DOHH2 (cell line): Measurements from ENCODE around the gene C11orf91.

Experiments used
- H3F3A ChIP-seq: fragments of 200-600 bp; sonication (generic), shearing (Covaris generic); 2 replicates; pipeline ENCODE4 v1.6.0; 2016; ENCODE audit warnings: antibody characterized with exemption, mild to moderate bottlenecking; ENCODE audit not compliant: control insufficient read depth, insufficient read depth
- H3K27ac ChIP-seq: fragments of 200-600 bp; sonication (generic); 2 replicates; pipeline ENCODE4 v1.5.1; 2014; ENCODE audit warnings: low read depth, mild to moderate bottlenecking, low read length, moderate library complexity
- H3K27me3 ChIP-seq: fragments of 200-600 bp; sonication (generic); 2 replicates; pipeline ENCODE4 v1.6.1; 2014; ENCODE audit warnings: mild to moderate bottlenecking, low read length, mixed read lengths; ENCODE audit not compliant: control insufficient read depth
- H3K36me3 ChIP-seq: fragments of 200-600 bp; sonication (generic); 2 replicates; pipeline ENCODE4 v1.6.1; 2014; ENCODE audit warnings: mild to moderate bottlenecking, low read length, moderate library complexity, mixed read lengths; ENCODE audit not compliant: control insufficient read depth
- H3K4me1 ChIP-seq: fragments of 200-600 bp; sonication (generic); 2 replicates; pipeline ENCODE4 v1.6.1; 2014; ENCODE audit warnings: mild to moderate bottlenecking, low read length, mixed read lengths; ENCODE audit not compliant: control insufficient read depth
- H3K4me2 ChIP-seq: fragments of 200-600 bp; sonication (generic); 2 replicates; pipeline ENCODE4 v1.6.0; 2014; ENCODE audit warnings: mild to moderate bottlenecking, low read length, moderate library complexity
- H3K4me3 ChIP-seq: fragments of 200-600 bp; sonication (generic); 2 replicates; pipeline ENCODE4 v1.5.1; 2014; ENCODE audit warnings: mild to moderate bottlenecking, low read length, mixed read lengths
- H3K79me2 ChIP-seq: fragments of 200-600 bp; sonication (generic); 2 replicates; pipeline ENCODE4 v1.6.1; 2014; ENCODE audit warnings: mild to moderate bottlenecking, low read length, mixed read lengths; ENCODE audit not compliant: control insufficient read depth
- H3K9me2 ChIP-seq: fragments of 200-600 bp; sonication (generic); replicated peaks from 2 replicates; pipeline ENCODE4 v1.6.1; 2014; ENCODE audit warnings: mild to moderate bottlenecking, low read length, mixed read lengths; ENCODE audit not compliant: control insufficient read depth
- H3K9me3 ChIP-seq: fragments of 200-600 bp; sonication (generic); 2 replicates; pipeline ENCODE4 v1.6.1; 2014; ENCODE audit warnings: antibody characterized with exemption, low read length, mixed read lengths; ENCODE audit not compliant: control insufficient read depth, insufficient read depth
- H4K20me1 ChIP-seq: fragments of 200-600 bp; sonication (generic); 2 replicates; pipeline ENCODE4 v1.6.0; 2014; ENCODE audit warnings: low read depth, mild to moderate bottlenecking, antibody characterized with exemption, low read length, moderate library complexity; ENCODE audit not compliant: control insufficient read depth, insufficient read depth
- CTCF ChIP-seq: fragments of 200-600 bp; sonication (generic); IDR thresholded peaks from one replicate; pipeline ENCODE4 v1.5.1; 2014; ENCODE audit warnings: antibody characterized with exemption, mild to moderate bottlenecking, low read depth, low read length; ENCODE audit not compliant: poor library complexity, severe bottlenecking
- EZH2phosphoT487 ChIP-seq: fragments of 200-600 bp; sonication (generic); IDR thresholded peaks from 2 replicates; pipeline ENCODE4 v1.6.1; 2017; ENCODE audit warnings: borderline replicate concordance, mild to moderate bottlenecking, antibody characterized with exemption, low read length, moderate library complexity, mixed read lengths

C11orf91 gene

DNA sequence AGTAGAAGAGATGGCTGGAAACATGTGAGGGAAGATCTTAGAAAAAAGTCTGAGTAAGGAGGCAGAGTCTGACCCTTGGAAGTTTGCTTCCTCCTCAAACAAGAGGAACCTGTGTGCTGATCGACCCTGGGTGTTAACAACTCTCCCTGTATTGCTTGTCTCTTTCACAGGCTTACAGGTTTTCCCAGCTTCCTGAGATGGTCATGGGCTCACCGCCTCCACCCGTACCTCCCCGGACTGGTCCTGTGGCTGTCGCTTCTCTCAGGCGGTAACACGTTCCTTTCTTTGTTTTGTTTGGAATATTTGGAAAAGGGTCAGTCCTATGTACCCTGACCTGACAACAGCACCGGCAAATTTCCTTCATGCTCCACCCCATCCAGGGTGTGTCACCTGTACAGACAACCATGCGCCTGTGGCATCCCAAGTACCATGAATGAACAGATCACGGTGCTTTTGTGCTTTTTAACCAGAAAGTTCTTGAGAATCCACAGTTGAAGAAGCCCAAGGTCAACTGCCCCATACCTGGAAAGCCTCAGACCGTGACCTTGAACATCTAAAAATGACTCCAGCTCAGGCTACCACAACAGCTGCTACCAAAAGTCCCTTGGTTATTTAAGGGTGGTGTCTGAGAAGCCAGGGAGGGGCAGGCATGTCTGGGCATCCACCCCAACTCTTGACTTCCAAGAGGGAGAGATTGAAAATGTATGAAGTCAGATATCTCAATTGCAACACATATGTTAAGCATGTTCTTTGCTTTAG lies 44.6 kb downstream of the C11orf91 start:
- Histone ChIP-seq H3K4me2 (no peak overlapping the region), H3K79me2 (no peaks in the 10 kb centered on the region), H3K9me2 (no peaks in the 10 kb centered on the region), H3K9me3 (no peaks in the 10 kb centered on the region), H3K27me3 (no peaks in the 10 kb centered on the region), H3K27ac (no peak overlapping the region), H4K20me1 (no peaks in the 10 kb centered on the region), H3F3A (no peaks in the 10 kb centered on the region), H3K4me1 (no peaks in the 10 kb centered on the region), H3K4me3 (no peak overlapping the region), H3K36me3 (peaks cover 18% of the 10 kb centered on the region)
- TF ChIP-seq CTCF = no peak
- no peak for TF ChIP-seq EZH2phosphoT487

DNA sequence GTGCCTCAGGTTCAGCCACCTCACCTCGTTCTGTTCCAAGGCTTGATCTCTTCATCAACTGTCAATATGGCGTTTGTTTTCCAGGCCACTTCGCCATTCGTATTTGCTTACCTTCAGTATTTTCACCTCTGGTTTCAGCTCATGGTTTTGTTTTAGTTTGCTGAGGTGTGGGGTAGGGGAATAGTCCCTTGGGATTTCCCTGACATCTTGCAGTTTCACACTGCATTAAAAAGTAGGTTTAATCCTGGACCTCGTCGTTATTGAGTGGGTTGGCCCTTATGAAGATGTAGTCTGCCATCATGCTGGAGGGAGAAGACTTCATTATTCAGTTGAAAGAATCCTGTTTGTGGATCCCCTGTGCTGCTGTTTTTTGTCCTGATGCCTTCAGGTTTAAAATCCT lies 46.0 kb downstream of the C11orf91 start:
- Histone ChIP-seq H3K36me3 (peaks cover 13% of the 10 kb centered on the region), H3K4me2 (no peak overlapping the region), H3K27ac (no peak overlapping the region), H3K9me2 (no peaks in the 10 kb centered on the region), H3K9me3 (no peaks in the 10 kb centered on the region), H3K4me3 (no peak overlapping the region), H4K20me1 (no peaks in the 10 kb centered on the region), H3K79me2 (no peaks in the 10 kb centered on the region), H3K4me1 (no peaks in the 10 kb centered on the region), H3K27me3 (no peaks in the 10 kb centered on the region), H3F3A (no peaks in the 10 kb centered on the region)
- TF ChIP-seq EZH2phosphoT487 (no peak), CTCF (no peak)

- Histone ChIP-seq H3K4me3 (no peak overlapping the region), H3K79me2 (no peaks in the 10 kb centered on the region), H3F3A (no peaks in the 10 kb centered on the region), H3K9me3 (no peaks in the 10 kb centered on the region), H4K20me1 (no peaks in the 10 kb centered on the region), H3K27me3 (no peaks in the 10 kb centered on the region), H3K36me3 (peaks cover 13% of the 10 kb centered on the region), H3K4me1 (no peaks in the 10 kb centered on the region), H3K27ac (no peak overlapping the region), H3K4me2 (no peak overlapping the region), H3K9me2 (no peaks in the 10 kb centered on the region)
- TF ChIP-seq EZH2phosphoT487 (no peak), CTCF (no peak)
Observed at GRCh38 chr11:33652930-33653329, 47.7 kb downstream of the C11orf91 start.
